Hematopoietic multipotent progenitor cell treated with erythropoietin and hydrocortisone succinate and interleukin-3 and kit ligand, for 15 days (in vitro differentiated cells): ENCODE results near the gene FLAD1.
A peak's percentile ranks its signal among the peaks of the same experiment; 100 is the strongest.

Source experiments
- DNase-seq: peaks from one replicate; pipeline ENCODE4 v3.0.0-alpha.2; 2015; ENCODE audit warnings: low spot score

FLAD1 gene

GRCh38 chr1:154982897-154983648 is at the start of gene FLAD1:
Gene FLAD1 (plus strand): TSS chr1:154983344. CDS start chr1:154983695, 351 bp downstream.
- DNase-seq: peak; percentile 98

- no peak for DNase-seq
Measured at GRCh38 chr1:154934358-154934948, 48.7 kb upstream of the FLAD1 start.

- no peak for DNase-seq
Measured at GRCh38 chr1:154935749-154936554, 47.2 kb upstream of the FLAD1 start.

DNA sequence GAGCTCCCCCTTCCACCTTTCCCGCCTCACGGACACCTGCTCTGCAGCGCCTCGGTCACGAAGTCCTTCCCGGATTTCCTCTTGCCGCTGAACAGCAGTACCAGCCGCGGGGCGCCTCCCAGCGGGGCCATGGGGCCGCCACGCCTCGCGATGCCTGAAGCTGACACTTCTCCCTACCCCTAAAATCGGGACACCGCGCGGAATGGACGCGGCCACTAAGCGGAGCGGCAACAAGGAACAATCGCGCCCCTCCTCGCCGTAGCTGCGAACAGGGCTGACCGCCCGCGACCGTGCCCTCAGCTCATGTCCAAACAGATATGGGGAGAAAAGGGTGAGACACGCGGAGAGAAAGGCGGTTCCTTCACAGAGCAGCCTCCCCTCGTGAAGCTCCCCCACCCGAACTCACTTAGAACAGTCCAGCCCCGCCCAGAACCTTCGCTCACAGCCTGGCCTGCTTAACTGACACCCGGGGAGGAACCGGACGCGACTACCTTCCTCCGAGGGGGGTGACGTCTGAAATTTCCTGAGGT is 46.5 kb upstream of the FLAD1 start, which contains the start of gene PMVK:
TSS of gene PMVK (minus strand) at position 165 of the 530 bp plus-strand sequence. CDS start at position 131, 34 bp downstream.
- peak; percentile 96 for DNase-seq

DNA sequence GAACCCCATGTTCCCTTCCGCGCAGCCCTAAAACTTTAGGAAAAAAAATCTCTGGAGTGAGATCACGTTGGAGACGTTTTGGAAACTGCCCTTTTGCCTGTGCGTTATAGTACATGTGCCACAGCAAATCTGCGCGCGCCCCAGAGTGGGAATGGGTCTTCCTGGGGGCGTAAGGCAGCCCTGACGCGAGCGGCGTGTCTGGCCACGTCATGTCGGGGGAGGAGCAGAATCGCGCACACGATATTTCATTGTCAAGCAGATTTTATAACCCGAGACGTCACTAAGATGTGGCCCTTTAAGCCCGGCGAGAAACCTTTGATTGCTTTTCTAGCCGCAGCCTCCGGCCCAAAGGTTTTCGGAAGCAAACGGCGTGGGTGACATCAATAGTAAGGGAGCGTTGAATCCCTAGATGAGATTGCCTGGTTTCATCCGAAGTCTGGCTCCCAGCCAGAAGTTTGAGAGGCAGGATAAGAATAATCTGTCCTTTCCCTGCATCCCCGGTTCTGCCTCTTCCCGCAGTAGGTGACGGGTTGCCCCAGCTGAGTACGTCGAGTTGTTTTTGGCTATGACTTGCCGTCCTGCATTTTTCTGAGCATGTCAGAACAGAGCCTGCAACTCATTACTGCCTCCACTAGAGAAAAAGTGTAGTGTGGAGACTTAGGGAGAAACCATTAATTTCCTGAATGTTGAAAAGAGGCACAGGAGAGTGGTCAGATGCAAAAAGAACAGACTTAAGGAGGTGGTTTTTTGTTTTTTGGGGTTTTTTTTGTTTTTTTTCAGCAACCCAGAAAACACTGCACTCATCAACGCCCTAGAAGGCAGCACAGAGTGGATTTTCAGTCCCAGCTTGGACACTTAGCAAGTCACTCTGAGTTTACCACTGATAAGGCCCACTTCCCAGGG is 45.8 kb upstream of the FLAD1 start:
- DNase-seq: peak; percentile 92

DNA sequence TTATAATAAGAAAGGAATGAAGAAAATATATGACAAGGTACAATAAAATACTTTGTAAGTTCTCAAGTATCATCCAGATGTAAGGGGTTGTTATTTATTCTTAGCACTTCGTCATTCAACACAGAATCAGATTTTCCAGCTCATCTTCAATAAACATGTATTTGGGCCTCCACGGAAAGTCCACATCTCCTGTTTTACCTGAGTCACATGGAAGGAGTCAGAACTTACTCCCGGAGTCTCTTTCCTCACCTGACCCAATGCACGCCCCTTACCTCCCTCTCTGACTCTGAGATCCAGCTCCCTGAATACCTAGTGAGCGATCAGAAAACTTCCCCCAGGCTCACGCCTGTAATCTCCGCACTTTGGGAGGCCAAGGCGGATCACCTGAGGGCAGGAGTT is 45.2 kb upstream of the FLAD1 start:
- DNase-seq: no peak

DNA sequence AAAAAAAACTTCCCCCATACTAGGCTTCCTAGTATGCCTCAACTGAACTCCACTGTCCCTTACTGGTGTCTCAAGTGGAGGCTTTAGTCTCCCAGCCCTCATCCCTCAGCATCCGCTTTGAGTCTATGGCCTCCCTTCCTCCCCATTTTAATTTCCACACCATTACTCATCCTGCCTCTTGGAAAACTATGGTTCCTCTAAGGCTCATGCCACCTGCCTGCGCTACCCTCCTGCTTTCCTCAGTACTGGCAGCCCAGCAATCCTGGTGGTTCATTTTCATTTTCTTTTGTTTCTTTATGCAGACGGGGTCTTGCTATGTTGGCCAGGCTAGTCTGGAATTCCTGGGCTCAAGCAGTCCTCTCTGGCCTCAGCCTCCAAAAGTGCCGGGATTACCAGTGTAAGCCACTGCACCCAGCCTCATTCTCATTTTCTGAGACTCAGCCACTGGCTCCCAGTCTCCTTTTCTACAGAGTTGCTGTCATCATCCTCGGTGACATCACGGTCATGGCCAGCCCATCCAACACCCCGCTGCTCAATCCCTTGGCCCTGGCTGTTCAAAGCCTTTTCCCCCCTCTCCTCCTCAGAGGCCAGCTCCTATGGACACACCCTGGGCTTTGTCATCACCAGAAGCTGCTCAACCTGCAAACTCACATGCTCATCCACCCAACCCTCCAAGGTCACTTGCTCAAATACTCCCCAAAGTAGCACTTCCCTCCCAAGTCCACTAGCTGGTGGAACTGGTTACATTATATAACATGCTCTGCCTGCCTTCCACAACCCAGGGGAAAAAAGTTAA is 44.3 kb upstream of the FLAD1 start:
- DNase-seq: no peak

DNA sequence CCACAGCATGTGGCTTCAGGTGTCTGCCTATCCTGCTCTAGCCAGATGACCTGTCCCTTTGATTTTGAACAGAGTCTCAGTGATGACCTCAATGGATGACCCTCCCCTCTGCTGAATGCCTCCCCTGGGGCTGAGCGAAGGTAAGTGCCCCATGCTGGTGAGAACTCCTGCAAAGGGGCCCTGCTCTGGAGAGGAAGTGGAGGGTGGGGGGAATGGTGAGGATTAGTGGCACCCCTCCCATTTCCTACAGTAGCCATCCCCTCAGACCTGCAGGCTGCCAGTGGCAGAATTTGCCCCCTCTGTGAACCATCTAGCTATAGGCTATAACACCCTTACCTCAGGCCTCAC is 43.0 kb upstream of the FLAD1 start:
- no peak for DNase-seq

GRCh38 chr1:154940651-154941194 is 42.4 kb upstream of the FLAD1 start:
- no peak for DNase-seq

DNA sequence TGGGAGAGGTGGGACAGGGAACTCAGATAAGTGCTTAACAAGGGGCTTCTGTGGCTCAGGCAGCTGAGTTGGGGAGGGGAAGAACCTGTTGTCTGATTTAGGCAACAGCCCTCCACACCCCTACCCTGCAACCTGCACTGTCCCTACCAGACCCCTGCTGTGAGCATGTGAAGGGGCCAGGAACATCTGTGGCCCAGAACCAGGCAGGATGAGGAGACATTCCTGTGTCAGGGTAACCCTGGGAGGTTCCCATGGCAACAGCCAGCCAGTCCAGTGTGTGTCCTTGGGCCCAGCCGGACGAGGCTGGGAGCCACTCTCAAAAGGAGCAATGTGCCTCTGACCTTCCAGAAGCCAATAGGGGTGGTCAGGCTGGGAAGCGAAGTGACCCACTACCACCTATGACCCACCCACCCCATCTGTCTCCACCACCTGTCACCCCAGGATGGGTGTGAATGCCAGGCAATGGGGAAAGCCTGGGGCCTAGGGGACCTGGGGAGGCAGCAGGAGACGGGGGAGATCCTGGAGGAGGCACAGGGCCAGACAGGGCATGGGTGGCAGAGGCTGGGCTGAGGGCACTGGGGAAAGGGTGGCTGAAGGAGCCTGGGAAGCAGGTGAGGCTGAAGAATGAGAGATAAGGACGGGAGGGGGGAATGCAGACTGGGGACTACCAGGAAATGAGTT is 41.7 kb upstream of the FLAD1 start:
- DNase-seq: no peak

DNA sequence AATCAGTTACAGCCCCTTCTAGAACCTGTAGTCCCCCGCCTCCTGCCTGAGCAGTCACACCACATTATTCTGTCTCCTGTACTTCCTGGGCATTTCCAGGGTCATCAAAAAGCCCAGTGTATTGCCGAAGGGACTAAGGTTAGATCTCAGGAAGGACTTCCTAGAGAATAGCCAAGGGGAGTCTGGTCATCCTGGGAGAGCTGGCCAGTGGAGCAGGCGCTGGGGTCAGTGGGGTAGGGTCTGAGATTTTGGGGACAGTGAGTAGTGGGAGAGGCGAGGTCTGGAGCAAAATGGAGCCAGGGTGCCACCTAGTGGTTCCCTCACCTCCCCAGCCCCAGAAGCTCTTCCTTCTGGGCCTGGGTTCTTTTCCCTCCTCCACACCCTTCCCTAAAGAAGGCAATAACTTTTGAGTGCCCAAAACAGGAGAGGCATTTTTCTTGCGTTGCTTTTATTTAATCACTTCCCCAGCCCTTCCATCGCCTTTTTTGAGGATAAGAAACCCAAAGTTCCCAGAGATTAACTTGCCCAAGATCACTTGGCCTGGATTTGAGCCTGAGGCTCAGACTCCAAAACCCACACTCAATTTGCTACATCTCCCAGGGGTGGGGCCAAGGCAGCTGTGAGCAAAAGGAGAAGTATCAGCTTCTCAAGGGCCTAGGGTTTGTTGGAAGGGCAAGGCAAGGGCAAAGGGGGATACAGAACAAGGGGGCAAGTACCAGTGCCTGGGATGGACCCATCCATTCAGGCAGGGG is 39.3 kb upstream of the FLAD1 start:
- DNase-seq: peak; percentile 54

DNA sequence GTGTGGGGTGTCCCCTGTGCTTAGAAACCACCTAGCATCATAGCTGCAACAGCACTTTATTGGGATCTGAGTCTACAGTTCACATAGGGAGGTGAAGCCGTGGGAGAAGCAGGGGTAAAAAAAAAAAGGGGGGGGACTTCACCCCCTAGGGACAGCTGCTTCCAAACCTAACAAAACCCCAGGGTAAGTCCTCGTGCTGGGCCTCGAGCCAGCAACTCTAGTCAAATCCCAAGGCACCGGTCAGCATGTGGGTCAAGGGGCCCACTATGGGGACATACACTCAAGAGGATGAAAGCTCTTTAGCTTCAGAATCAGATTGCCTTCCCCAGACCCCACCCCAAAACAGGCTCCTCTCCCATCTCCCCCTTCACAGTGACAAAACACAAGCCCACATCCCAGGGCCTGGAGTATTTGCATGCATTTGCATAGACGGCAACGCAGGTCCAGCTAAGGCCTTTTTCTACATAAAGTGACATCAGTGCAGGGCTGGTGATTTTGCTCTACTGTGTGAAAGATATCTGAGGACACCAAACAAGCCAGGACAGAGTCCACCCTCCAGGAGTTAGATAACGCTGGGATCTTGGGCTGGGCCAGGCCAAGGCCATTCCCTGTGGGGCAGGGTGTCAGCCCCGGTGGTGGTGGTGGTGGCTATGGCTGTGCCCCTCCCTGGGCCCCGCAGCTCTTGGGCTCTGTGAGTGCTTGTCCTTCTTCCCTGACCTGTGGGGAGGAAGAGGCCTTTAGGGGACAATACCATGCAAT is 38.6 kb upstream of the FLAD1 start:
- no peak for DNase-seq

- DNase-seq: no peak
Measured at GRCh38 chr1:154945160-154945961, 37.8 kb upstream of the FLAD1 start.

DNA sequence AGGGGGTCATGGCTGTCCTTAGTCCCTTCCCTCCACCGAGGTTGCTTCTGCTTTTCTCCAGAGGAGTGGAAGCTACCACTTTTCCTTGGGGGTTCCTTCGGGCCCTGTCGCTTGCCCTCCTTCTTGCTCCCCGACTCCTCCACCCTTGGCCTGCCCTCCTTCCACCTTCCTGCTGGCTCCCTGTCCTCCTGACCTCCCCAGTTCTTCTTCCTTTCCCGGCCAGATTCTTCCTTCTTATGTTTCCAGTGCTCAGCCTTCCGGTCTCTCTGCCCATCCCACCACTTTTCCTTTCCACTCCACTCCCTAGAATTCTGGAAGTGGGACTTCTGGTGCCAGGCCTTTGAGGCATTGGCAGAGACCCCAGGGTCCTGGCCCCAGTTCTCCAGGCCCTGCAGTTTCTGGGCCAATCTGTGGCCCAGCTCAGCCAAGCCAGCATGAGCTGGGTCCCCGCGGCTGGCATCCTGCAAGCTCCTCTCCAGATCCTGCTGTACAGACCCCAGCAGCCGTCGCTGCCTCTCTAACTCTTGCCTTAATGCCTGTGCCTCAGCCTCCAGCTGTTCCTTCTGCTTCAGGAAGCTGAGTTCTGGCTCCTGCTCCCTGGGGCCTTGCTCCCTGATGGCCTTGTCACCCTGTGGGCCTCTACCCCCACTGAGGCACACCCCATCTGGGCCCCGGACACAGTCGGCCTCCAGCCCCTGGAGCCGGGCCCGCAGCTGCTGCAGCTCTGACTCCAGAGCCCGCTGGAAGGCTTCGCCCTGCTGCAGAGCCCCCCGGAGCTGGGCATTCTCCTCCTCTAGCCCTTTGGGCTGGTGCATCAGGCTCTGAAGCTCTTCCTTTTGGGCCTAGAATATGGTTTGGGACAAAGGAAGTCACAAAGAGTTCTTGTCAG is 36.9 kb upstream of the FLAD1 start:
- DNase-seq: no peak

GRCh38 chr1:154948079-154948478 is 35.1 kb upstream of the FLAD1 start:
- no peak for DNase-seq

- DNase-seq: no peak
Measured at GRCh38 chr1:154951901-154952657, 31.1 kb upstream of the FLAD1 start.
